SW480 (cell line): ENCODE data around the gene YBX1.
"Not testable (repeated sequence)": the region's sequence is repeated elsewhere in the genome, so short reads cannot be mapped to it uniquely, and the experiment has no call there.

Experiments
- DNase-seq: peaks from one replicate; pipeline ENCODE4 v3.0.0-alpha.2; 2016; ENCODE audit warnings: low spot score

YBX1 gene

GRCh38 chr1:42750041-42750440, 67.8 kb downstream of the YBX1 start:
- DNase-seq: no peak

GRCh38 chr1:42751511-42752070, 69.4 kb downstream of the YBX1 start:
- not testable (repeated sequence) for DNase-seq

GRCh38 chr1:42752284-42752683, 70.1 kb downstream of the YBX1 start:
- DNase-seq: no peak

- DNase-seq: no peak
Measured at GRCh38 chr1:42753070-42753469, 70.9 kb downstream of the YBX1 start.
